Panc1 (cell line): Measurements from ENCODE around the gene KLF6.
A peak's percentile ranks its signal among the peaks of the same experiment; 100 is the strongest.

Experiments
- CTCF ChIP-seq: fragments of 450-650 bp; IDR thresholded peaks from 2 replicates; pipeline ENCODE4 v1.5.1; 2017; ENCODE audit warnings: mild to moderate bottlenecking
- SIN3A ChIP-seq: IDR thresholded peaks from 2 replicates; pipeline ENCODE4 v1.6.1; 2012; ENCODE audit warnings: low read depth, mild to moderate bottlenecking, low read length, moderate library complexity, borderline replicate concordance; ENCODE audit not compliant: insufficient read depth
- TCF7L2 ChIP-seq: IDR thresholded peaks from 2 replicates; pipeline ENCODE4 v1.6.1; 2011; ENCODE audit warnings: mild to moderate bottlenecking, low read depth, low read length, inconsistent platforms

DNA sequence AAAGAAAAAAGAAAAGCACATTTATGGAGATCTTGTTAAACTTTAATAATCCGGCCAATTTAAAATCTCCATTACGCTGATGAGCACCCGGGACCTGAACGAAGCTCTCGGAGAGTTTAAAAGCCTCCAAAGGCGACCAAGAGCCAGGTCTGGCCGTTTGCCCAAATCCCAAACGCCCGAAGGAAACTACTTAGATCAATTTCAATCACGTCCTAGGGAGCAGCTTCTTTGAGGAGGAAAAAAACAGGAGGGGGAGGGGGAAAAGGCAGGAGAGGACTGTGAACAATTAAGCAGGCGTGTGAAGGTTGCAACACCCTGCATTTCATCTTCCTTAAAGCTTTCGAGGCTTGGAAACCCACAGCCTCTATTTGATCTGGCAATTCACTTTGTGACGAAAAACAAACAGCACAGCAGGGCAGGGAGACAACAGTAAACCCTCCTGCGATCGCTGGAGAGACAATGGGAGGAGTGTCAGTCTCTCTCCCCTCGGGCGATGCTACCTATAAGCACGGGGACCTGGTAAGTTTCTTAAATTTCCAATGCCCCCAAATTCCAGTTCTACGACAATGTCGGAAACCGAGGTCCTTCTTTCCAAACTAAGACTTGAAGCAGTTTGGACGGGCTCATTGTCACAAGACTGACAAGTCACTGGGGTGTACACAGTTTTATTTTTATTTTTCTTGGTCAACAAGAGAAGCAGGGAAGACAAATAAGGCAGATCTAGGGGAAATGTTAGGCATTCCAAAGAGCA is 1.2 kb downstream of the KLF6 start:
- TF ChIP-seq CTCF (no peak), TCF7L2 (peak; percentile 26; the same call in 1 of the 2 replicates), SIN3A (0 out of 2 replicates have a peak, but pooled peaks have one; percentile 58)
